ENCODE results near the gene ZFAND6.

- no peak for TF ChIP-seq CTCF (IDR thresholded peaks at IDR 0.05; ENCODE audit: poor library complexity)
- TF ChIP-seq EZH2 (IDR thresholded peaks at IDR 0.05; ENCODE audit: borderline replicate concordance) = no peak
These were observed 46.6 kb downstream of the ZFAND6 start for GRCh38 chr15:80106051-80106450.
